HFF-Myc (cell line): Measurements from ENCODE around the gene MAP3K21.

Source experiments
- DNase-seq: peaks from one replicate; pipeline ENCODE4 v3.0.0-alpha.2; 2011; ENCODE audit warnings: low read depth; ENCODE audit errors: extremely low read depth
- H3K4me3 ChIP-seq: replicated peaks from 2 replicates; pipeline ENCODE4 v1.5.1; 2011; ENCODE audit warnings: low read depth, mild to moderate bottlenecking, control low read depth, low read length
- CTCF ChIP-seq: IDR thresholded peaks from 2 replicates; pipeline ENCODE4 v1.5.1; 2012; ENCODE audit warnings: mild to moderate bottlenecking, low read depth, low read length, control low read depth; ENCODE audit errors: missing control alignments

Gene MAP3K21

GRCh38 chr1:233343262-233343661, 15.7 kb downstream of the MAP3K21 start:
- no peak for TF ChIP-seq CTCF
- H3K4me3 ChIP-seq, result no peak overlapping the region
- no peak for DNase-seq

- H3K4me3 ChIP-seq, result no peak overlapping the region
- TF ChIP-seq CTCF, result no peak
- no peak for DNase-seq
Measured at GRCh38 chr1:233347338-233347737, 19.8 kb downstream of the MAP3K21 start.

GRCh38 chr1:233349137-233349536, 21.6 kb downstream of the MAP3K21 start:
- TF ChIP-seq CTCF, result no peak
- DNase-seq, result no peak
- H3K4me3 ChIP-seq, result no peak overlapping the region

- DNase-seq, result no peak
- no peak for TF ChIP-seq CTCF
- H3K4me3 ChIP-seq, result no peak overlapping the region
Measured at GRCh38 chr1:233354983-233355382, 27.5 kb downstream of the MAP3K21 start.

GRCh38 chr1:233355841-233356704, 28.5 kb downstream of the MAP3K21 start:
- DNase-seq, result no peak
- TF ChIP-seq CTCF, result no peak
- no peak overlapping the region for H3K4me3 ChIP-seq

- no peak for TF ChIP-seq CTCF
- no peak for DNase-seq
- no peak overlapping the region for H3K4me3 ChIP-seq
Measured at GRCh38 chr1:233356705-233356987, 29.1 kb downstream of the MAP3K21 start.
